Right lung (tissue), 5 donors: ENCODE data around the gene LCP1. TPM values are rescaled to one million over a fixed set of nuclear protein-coding genes. Genes with fewer than 3 reads are reported as not detected.
"Not testable (repeated sequence)": the region's sequence is repeated elsewhere in the genome, so short reads cannot be mapped to it uniquely, and the experiment has no call there.

ENCODE experiments used
- DNase-seq, 2 donors: peaks; one replicate each; pipeline ENCODE4 v3.0.0-alpha.2; 2013
- polyA plus RNA-seq, 5 donors: library from polyadenylated mRNA; unstranded; fragments of 120-200 nt; gene quantifications; one replicate each; pipeline versions ENCODE4 v1.2.1 to v1.2.3, GENCODE V29; 2013; ENCODE audit warnings: inconsistent platforms in 1 of 5, low replicate concordance in 1 of 5; ENCODE audit not compliant: insufficient read length in 5 of 5, insufficient read depth in 1 of 5

The LCP1 gene
- polyA plus RNA-seq, 5 donors: 14.4 to 23.2 (median 21.0) TPM

DNA sequence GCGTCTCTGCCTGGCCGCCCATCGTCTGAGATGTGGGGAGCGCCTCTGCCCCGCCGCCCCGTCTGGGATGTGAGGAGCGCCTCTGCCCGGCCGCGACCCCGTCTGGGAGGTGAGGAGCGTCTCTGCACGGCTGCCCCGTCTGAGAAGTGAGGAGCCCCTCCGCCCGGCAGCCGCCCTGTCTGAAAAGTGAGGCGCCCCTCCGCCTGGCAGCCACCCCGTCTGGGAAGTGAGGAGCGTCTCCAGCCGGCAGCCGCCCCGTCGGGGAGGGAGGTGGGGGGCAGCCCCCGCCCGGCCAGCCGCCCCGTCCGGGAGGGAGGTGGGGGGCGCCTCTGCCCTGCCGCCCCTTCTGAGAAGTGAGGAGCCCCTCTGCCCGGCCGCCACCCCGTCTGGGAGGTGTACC lies 19.2 kb downstream of the LCP1 start:
- DNase-seq: not testable (repeated sequence)

DNA sequence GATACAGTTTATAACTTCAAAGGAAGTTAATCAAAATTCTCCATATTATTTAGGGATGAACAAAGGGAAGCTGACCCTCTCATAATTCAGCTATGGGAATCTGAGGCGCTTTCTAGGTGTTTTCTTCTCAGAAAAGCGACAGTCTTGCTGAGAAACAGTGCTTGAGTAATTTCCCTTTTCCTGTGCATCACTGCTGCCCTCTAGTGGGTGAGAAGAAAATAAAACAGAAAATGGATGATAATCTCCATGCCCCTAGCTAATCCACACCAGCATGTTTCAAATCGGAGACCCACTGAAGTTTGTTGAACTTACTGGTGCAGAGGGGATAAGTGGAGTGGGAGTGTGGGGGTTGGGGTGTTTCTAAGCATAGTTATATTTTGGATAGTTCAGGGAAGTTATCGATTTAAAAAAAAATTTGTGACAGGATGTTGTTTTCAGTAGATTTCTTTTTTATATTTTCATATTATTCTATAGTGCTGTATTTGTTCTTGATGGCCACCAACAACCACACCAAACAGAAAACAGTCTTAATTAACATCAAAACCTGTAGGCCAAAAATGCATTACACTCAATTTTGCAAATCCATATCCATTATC lies 21.4 kb downstream of the LCP1 start:
- DNase-seq: no peak

DNA sequence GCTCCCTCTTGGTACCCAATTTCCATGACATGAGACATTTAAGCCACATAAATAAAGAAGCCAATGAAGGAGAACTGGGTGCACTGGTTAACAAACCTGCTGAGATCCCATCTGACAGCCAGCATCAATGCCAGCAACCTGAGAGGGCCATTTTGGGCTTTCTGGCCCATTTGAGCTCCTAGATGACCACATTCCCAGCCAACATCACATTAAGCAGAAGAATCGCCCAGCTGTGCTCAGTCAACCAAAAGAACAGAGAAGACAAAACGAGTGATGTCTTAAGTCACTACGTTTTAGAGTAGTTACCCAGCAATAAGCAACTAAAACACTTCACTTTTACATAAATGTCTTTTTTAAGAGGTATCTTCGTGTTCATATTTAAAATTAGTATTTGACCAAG lies 21.9 kb downstream of the LCP1 start:
- no peak for DNase-seq

DNA sequence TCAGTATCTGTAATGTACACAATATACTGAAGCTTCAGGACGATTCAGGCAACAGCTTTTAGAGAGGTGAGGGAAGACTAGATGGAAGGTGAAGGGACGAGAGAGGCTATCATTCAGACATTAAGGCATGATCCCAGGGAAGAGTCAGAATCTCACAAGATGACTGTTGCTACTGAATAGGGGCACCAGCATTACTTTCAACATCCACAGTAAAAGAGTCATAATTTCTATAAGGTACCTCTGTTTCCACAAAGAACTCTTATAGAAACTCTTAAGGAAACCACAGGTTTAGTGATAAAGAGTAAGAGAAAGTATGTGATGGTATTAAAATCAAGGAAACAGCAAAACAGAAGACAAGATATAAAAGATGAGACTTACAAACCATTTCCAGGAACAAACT lies 23.0 kb downstream of the LCP1 start:
- DNase-seq: no peak

DNA sequence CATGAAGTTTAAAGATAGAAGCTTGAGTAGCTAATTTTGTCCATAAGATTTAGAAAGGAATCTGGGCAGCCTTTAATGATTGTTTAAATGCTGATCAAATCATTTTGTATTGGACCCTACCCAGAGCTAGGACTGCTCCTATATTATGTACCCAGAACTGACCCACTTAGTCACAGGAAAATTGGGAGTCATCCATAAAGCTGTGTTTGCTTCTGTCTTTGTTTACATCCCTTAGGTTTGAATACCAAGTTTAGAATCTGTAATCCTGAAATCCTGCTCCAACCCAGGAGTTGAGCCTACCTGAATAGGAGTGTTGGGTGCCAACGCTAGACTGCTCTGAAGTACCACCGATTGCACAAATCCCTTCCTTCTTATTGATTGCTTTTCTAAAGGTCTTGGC lies 23.8 kb downstream of the LCP1 start:
- no peak for DNase-seq

DNA sequence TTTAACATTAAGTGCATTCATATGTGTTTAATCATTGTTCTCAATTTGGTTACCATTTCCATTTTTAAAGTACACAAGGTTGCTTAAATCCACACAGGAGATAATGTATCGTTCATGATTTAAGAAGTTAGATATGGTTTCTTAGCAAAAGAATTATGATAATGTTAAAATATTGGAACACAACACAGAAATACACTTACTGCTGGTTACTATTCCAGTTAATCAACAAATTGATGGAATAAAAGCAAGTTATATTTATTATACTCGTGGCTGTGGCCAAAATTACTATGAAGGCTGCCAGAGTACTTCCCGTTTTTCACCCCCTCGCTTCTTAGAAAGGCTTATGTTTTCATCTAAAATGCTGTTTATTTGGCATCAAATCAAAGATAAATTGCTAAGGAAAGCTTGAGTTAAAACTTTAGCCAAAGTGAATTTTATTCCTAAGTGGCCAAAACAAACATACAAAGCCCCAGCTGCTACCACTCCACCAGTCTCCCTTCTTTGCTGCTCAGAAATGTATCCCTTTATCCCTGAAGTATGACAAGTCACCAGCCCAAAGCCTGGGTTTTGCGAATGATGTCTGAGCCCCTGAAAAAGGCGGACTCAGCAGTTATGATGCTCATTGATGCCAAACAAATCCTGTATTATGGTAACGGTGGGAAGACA lies 27.7 kb downstream of the LCP1 start:
- DNase-seq: peak; percentile 65 to 74

DNA sequence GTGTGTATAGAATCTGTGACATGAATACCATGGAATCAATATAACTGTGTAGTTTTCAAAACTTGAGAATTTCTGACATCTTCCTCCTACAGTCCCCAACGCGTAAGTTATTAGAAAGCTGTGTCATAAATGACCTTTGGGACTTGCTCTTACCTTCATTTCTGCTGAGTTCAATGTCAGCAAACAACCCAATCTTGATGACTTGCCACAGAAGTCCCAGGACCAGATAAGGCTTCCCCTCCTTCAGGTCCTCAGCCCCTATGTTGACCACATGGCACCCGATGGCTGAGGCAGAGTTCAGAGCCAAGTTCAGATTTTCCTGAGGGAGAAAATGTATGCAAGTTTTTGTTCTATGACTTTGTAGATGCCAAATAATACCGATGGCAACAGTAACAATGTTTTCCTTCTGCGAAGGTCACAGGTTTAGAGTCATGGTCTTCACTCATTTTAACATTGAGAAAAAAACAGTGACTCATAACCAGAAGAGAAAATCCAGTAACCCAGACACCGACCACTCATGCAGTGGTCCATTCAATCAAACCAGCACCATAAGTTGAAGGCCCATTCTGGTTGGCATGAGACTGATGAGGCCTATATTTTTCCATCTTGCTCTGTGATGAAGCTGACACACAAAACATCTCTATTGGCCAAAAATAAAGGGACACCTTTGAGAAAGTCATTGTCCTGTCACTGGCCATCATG lies 29.2 kb downstream of the LCP1 start:
- DNase-seq: no peak

DNA sequence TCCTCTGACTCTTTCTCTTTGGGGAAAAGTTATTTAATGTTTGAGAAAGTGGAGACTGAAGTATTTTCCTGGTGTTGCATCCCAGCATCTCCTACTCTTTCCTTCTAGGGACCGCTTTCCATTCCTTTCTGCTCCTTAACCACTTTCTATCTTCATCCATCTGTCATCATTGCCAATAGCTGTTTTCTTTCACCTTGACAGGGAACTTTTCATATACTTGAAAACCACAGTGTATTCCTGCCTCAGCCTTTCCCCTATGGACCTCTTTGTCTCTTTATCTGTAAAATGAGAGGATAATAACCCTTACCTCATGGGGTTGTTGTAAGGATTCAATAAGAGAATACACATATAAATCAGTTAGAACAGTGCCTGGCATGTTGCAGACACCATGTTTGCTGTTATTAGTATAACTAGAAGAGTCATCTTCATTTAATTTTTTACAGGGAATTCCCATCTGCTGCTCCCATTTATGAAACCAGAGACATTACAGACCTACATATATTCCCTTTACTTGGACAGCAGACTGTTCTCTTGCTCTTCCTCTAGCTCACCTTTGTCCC lies 31.8 kb downstream of the LCP1 start:
- no peak for DNase-seq

DNA sequence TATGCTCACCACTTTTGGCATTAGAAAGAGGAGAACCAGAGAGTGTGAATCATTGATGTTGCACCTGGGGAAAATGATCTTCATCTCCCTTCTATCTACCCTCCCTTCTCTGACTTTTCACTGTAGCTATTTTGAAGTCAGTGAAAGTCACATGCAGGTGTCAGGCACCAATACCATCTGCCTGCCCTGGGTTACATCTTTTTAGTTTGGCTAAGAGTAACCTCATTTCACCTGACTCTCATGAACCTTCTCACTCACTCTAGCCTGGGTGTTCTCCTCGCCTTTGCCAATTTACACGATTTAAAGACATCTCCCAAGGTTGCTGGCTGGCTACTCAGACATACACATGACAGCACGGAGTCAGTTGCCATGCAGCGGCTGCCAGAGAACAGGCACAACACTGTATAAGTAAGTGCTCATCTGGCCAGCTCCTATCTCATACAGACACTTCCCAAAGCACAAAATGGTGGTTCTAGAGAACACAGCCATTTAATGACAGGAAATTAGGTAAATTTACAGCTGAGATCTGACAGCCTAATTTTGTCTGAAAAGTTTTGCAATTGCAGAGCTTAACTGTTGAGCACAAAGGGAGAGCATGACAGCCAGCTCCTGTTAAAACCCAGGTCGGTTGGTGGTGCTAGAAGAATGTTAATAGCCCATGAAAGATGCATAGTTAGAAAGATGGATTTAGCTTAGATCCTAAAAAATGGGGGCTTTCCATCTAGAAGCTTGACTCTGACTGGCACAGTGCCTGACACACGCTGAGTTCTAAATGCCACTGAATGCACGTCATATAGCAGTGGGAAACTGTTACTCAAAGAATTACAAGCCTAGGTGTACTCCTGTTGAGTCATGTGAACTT lies 32.5 kb downstream of the LCP1 start:
- DNase-seq: no peak

DNA sequence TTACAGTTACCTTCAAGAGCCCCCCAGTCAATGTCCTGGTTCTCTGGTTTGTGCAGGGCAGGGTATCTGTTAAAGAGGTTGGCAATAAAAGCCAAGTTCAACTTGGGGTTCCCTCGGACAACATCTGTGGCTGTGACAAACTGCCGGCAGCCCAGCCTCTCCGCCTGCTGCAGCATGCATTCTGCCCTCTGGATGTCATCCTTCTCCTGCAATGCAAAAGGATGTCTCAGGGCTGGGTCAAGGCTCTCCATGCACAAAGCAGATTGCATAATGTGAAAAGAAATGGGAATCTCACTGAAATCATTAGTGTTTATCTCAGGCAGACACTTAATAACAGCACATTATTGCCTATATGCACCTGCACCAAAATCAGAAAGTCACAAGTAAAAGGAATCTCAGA lies 35.1 kb downstream of the LCP1 start:
- DNase-seq: no peak

DNA sequence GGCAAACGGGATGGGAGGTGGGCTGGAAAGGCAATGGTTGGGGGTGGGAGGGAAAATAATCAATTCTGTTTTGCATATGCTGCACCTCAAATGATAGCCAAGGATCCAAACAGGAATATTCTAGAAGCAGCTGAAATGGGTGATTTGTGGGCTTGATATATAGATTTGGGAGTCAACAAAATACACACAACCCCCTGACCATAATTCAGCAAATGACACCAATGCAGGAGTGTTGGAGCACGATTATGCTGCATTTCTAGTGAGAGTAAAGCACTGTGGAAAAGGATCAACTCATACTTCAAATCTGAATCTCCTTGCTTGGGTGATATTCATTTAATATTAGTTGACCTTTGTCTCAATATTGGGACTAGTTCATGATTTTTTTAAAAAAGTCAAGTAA lies 36.0 kb downstream of the LCP1 start:
- no peak for DNase-seq

DNA sequence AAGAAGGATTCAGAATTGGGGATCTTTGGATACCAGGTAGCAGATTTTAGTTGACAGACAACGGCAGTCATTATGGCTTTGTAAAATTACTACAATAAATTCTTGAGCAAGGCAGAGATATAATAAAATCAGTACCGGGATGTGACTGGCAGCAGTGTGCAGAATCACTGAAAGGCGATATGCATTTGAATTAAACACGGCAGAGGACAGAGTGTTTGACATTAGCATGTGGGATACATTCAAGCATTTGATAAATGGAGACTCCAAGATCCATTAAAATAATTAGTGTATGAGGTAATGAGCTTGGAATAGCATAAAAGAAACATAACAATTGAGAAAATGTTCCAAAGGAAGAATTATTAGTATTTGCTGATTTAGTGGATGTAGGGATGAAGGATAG lies 36.8 kb downstream of the LCP1 start:
- no peak for DNase-seq

DNA sequence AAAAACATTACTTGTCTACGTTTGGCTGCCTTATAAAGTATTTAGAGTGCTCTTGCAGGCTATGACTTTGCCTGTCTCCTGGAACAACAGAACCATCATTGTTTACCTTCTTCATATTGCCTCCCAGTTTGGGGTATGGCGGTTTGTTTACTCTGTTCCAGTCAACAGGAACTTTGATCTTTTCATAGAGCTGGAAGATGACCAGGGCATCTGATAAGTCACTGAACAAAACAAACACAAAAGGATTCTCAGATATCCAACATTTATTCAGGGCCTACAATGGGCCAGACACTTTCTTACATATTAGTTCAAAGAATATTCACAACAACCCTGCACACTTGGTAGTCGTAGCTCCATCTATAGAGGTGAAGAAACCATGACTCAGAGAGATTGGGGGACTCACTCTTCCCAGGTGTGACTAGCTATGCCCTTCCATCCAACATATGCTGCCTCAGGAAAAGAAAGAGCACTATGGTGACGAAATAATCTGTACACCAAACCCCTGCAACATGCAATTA lies 38.7 kb downstream of the LCP1 start:
- DNase-seq: no peak

DNA sequence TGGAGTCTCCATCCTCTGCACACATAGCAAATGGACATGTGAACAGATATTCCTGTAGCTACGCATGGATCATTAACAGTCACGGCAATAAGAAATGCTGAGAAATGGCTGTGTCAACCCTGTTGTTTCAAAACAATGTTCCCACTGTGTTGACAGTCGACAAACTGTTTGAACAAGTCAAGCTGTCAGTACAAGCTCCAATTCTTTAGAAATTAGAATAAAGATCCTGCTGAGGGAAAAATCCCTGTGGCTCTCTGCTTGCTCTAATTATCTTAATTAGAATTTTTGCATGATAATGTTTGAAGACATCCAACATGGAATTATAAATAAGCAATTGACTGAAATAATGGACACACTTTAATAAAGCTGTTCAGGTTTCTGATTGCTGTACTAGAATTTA lies 39.2 kb downstream of the LCP1 start:
- DNase-seq: no peak

DNA sequence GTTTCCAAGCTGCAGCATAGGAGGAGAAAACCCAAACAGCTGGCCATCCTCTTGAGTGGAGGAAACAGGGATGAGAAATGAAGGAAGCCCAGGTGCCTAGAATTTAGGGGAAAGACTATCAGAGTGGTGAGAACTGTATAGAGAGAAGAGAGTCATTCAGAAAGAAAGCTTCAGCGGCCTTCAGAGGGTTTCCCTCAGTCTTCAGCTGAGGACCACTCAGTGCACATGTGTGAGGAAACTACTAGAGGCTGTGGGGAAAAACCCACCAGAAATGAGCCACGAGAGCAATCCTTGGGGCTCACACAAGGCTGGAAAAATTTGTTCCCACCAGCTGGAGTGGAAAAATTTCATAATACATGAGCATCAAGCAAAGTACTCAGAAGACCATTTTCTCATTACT lies 41.9 kb downstream of the LCP1 start:
- no peak for DNase-seq

DNA sequence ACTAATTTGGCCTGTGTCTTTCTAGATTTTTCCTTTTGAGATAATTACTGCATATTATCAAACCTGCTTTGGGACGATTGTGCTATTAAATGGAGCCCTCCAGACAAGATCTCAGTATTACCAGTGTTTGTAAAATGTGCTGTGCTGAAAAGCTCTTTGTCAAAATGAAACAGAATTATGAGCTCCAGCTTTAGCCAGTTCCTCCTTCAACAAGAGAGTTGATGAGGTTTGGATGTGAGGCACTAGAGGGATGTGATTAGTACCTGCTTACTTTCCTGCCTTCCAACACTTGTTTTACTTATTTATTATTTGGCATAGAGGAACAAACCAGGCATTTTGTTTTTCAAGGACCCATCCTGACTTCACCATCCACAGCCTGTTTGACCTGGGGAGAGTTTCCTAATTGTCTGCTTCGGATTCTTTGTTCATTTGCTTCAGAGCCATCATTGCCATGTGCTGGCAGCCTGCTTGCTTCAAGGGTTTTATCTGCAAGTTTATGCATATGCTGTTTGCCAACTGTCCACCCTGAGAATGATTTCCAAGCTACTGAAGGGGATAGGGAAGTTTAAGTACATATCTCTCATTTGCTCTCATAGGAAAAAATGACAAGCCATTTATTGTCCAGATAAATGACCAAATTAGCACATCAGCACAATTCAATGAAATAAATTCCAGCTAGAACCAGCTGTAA lies 44.2 kb downstream of the LCP1 start:
- no peak for DNase-seq

DNA sequence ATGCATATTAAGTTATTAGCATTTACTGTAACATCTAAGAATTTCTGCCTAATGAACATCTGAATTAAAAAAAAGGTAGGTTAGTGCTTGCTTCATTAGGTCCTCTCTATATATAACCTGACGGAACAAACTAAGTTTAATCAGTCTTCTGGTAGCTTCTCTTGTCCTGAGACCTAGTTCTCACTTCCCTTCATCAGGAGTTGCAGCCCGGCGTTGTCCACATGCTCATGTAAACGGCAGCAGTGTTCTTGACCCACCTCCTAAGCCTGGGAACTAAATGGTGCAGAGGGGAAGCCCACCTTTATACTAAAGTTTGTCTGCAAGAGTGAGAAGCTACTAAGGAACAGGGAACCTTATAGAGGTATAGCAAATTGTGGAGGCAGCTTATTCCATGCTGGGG lies 45.3 kb downstream of the LCP1 start:
- DNase-seq: no peak

DNA sequence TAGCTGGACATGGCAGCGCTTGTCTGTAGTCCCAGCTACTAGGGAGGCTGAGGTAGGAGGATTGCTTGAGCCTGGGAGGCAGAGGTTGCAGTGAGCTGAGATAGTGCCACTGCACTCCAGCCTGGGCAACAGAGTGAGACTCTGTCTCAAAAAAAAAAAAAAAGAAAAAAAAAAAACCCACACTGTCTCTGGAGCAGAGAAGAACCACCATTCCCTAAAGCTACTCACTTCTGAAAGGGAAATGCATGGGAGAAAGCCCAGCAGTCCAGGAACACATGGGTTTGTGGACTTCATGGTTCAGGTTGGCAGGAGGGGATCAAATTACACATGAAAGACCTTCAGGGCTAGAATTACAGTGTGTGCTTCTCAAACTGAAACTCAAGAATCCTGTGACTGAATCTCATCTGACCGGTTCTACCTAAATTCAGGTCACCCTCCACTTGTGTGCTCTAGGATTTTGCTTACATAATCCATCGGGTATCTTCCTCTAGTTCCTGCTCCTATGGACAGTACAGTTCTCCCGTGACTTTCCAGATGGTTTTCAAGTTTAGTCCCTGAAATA lies 46.9 kb downstream of the LCP1 start:
- DNase-seq: peak; percentile 51 to 56

DNA sequence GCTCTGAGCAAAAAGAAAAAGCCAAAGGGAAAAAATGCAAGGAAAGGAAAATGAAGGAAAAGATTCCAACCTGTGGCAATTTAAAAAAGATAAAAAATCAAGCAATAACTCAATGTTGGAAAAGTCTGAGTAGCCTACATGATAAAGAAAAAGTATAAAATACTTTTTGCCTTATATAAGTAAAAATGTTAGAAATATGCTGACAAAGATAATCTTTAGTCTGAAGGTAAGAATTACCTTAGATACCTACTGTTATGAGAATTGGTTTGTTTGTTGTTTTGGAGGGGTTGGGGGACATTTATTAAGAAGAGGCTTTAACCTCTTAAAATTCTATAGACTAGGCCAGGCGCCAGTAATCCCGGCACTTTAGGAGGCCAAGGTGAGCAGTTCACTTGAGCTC lies 47.5 kb downstream of the LCP1 start:
- DNase-seq: no peak

DNA sequence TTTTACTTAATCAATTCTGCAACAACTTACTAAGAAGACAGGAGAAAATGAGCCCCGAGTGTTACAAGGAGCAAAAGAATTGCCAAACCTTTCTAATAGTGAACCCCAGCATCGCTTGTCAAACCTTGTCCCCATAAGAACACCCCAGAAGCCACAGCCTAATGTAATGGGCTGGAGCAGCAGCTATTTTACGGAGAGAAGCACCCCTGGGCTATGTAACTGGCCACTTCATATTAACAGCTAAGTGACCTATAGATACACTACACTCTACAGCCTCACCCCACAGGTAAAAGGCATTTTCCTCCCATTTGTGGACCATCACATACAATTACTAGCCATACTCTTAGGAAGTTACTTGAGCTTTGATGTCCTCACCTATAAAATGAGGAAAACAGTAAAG lies 49.9 kb downstream of the LCP1 start:
- no peak for DNase-seq

DNA sequence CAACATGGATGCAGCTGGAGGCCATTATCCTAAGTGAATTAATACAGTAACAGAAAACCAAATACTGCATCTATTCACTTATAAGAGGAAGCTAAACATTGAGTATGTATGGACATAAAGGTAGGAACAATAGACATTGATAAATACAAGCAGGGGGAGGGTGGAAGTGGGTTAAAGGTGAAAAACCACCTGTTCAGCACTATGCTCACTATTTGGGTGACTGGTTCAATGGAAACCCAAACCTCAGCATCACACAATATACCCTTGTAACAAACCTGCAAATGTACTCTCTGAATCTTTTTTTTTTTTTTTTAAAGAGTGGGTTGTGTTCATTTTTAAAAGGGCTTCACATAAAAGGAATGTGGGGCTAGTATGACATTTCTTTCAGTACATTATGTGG lies 50.3 kb downstream of the LCP1 start:
- DNase-seq: no peak
